Vagina (tissue), 2 donors: ENCODE measurements around the gene TRIM43.

Experiments used
- POLR2A ChIP-seq, 2 donors: fragments of 450-650 bp; IDR thresholded peaks; one replicate each; pipeline ENCODE4 v1.6.1; 2017; ENCODE audit warnings: antibody characterized with exemption in 2 of 2, mild to moderate bottlenecking in 2 of 2, moderate library complexity in 2 of 2
- POLR2AphosphoS5 ChIP-seq, 2 donors: sonication (generic); formaldehyde crosslinking; IDR thresholded peaks; one replicate each; pipeline ENCODE4 v1.9.0; 2017; ENCODE audit warnings: antibody characterized with exemption in 2 of 2, mild to moderate bottlenecking in 2 of 2, low read depth in 1 of 2; ENCODE audit not compliant: insufficient read depth in 1 of 2
- TF ChIP-seq, protein P1 (sequence below), 3 experiments: fragments of 450-650 bp in 2 of 3; fragments of 200-600 bp in 1 of 3; sonication (generic) in 1 of 3; IDR thresholded peaks; one replicate each; pipeline ENCODE4 v1.5.1; 2017 to 2019; ENCODE audit warnings: antibody characterized with exemption in 3 of 3, mild to moderate bottlenecking in 2 of 3, moderate library complexity in 2 of 3

GRCh38 chr2:95552911-95553310, 38.9 kb upstream of the TRIM43 start:
- TF ChIP-seq, protein P1, sequence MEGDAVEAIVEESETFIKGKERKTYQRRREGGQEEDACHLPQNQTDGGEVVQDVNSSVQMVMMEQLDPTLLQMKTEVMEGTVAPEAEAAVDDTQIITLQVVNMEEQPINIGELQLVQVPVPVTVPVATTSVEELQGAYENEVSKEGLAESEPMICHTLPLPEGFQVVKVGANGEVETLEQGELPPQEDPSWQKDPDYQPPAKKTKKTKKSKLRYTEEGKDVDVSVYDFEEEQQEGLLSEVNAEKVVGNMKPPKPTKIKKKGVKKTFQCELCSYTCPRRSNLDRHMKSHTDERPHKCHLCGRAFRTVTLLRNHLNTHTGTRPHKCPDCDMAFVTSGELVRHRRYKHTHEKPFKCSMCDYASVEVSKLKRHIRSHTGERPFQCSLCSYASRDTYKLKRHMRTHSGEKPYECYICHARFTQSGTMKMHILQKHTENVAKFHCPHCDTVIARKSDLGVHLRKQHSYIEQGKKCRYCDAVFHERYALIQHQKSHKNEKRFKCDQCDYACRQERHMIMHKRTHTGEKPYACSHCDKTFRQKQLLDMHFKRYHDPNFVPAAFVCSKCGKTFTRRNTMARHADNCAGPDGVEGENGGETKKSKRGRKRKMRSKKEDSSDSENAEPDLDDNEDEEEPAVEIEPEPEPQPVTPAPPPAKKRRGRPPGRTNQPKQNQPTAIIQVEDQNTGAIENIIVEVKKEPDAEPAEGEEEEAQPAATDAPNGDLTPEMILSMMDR (IDR thresholded peaks at IDR 0.05) = no peak
- TF ChIP-seq POLR2A (IDR thresholded peaks at IDR 0.05) = no peak
- TF ChIP-seq POLR2AphosphoS5 (IDR thresholded peaks at IDR 0.05; ENCODE audit: insufficient read depth in 1 of 2, low read depth in 1 of 2) = no peak
